ENCODE data around the gene FSHB.
"Not testable (repeated sequence)": the region's sequence is repeated elsewhere in the genome, so short reads cannot be mapped to it uniquely, and the experiment has no call there.

FSHB gene

GRCh38 chr11:30261821-30262220 is 31.0 kb downstream of the FSHB start:
- no peak for DNase-seq (ENCODE audit: low read depth in 2 of 3, low spot score in 2 of 3)

GRCh38 chr11:30268638-30269037 is 37.8 kb downstream of the FSHB start:
- not testable (repeated sequence) for DNase-seq (ENCODE audit: low read depth in 2 of 3, low spot score in 2 of 3)

DNA sequence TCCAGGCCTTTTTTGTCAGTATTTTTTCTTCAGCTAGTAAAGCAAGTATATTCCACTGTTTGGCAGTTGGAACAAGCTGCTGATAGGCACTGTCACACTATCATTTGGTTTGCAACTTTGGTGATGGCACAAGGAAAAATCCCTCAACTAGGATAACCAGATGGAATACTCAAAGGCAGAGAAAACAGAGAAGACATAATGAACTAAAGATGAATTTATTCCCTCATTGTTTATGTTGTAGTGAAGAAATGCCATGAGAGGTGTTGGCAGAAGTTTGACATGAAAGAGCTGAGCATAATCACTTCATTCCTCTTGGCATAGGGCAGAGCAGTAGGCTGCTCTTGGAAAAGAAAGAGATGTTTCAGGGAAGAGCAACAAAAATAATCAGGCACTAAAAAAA is 39.9 kb downstream of the FSHB start:
- no peak for DNase-seq (ENCODE audit: low read depth in 2 of 3, low spot score in 2 of 3)

GRCh38 chr11:30277176-30277575 is 46.4 kb downstream of the FSHB start:
- DNase-seq (ENCODE audit: low read depth in 2 of 3, low spot score in 2 of 3) = no peak

DNA sequence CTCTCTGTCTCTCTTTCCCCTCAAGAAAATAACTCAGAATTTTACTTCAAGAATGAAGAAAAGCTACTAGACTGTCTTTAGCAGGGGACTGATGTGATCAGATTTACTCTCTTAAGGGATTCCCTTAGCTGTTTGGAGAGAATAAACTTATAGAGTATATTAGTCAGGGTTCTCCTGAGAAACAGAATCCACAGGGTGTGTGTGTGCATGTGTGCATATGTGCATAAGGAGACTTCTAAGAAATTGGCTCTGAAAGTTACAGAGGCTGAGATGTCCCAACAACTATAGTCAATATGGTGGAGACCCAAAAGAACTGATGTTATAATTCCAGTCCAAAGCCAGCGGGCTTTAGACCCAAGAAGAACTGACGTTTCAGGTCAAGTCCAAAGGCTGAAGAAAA is 49.0 kb downstream of the FSHB start:
- DNase-seq (ENCODE audit: low read depth in 2 of 3, low spot score in 2 of 3) = no peak

GRCh38 chr11:30281476-30282288 is 50.9 kb downstream of the FSHB start:
- no peak for DNase-seq (ENCODE audit: low read depth in 2 of 3, low spot score in 2 of 3)

DNA sequence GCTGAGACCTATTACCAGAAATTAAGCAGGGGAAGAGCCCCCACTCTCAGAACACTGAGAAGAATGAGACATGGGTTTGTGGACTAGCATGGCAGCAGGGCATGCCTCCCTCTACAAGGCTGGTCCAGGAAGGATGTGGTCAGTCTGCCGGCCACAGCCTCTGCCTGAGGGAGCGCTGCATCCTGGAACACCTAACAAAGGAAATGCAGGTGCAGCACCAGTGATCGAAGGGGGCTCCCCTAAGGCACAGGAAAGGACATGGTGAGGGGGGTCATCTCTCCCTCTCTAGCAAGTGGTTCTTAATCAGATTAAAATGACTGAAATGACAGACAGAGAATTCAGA is 51.4 kb downstream of the FSHB start:
- peak in 2 of 3 experiments; percentile 1 to 13 for DNase-seq (ENCODE audit: low read depth in 2 of 3, low spot score in 2 of 3)

All from activated CD8-positive, alpha-beta memory T cell treated with anti-CD3 and anti-CD28 coated beads for 48 hours (primary cell).